ENCODE measurements around the gene STAT3. TPM values are rescaled to one million over a fixed set of nuclear protein-coding genes. Genes with fewer than 3 reads are reported as not detected.

Gene STAT3
- polyA plus RNA-seq, 2 of the 4 experiments (the other 2 are of a cell fraction): 72.8 to 97.8 TPM

DNA sequence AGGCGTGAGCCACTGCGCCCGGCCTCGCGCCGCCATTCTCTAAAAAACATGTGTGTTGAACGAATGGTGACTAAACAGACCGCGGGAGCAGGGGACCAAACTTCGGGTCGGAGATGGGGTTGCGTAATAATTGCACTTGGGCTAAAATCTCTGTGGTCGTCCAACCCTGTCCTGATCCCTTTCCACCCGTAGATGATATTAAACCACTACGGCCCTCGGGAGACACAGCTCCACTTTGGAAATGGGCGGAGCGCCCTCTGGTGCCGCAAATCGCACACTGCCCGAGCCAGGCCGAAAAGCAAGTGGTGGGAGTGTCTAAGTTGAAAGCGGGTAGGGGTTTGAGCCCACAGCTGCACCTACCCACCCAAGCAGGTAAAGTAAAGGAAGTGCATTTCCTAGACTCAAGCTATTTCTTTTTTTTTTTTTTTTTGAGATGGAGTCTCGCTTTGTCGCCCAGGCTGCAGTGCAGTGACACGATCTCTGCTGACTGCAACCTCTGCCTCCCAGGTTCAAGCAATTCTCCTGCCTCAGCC, 17.8 kb upstream of the STAT3 start (continued):
- TF ChIP-seq, protein P1, sequence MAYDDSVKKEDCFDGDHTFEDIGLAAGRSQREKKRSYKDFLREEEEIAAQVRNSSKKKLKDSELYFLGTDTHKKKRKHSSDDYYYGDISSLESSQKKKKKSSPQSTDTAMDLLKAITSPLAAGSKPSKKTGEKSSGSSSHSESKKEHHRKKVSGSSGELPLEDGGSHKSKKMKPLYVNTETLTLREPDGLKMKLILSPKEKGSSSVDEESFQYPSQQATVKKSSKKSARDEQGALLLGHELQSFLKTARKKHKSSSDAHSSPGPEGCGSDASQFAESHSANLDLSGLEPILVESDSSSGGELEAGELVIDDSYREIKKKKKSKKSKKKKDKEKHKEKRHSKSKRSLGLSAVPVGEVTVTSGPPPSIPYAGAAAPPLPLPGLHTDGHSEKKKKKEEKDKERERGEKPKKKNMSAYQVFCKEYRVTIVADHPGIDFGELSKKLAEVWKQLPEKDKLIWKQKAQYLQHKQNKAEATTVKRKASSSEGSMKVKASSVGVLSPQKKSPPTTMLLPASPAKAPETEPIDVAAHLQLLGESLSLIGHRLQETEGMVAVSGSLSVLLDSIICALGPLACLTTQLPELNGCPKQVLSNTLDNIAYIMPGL (CRISPR knock-in tag; IDR thresholded peaks at IDR 0.05; ENCODE audit: borderline replicate concordance): no peak; the same call in 1 of the 2 replicates
- TF ChIP-seq EP300 (IDR thresholded peaks at IDR 0.05): no peak
- no peak for TF ChIP-seq POLR2A (IDR thresholded peaks at IDR 0.05; ENCODE audit: low read length)
- no peak for TF ChIP-seq NR3C1 (IDR thresholded peaks at IDR 0.05)
- TF ChIP-seq, protein P2, sequence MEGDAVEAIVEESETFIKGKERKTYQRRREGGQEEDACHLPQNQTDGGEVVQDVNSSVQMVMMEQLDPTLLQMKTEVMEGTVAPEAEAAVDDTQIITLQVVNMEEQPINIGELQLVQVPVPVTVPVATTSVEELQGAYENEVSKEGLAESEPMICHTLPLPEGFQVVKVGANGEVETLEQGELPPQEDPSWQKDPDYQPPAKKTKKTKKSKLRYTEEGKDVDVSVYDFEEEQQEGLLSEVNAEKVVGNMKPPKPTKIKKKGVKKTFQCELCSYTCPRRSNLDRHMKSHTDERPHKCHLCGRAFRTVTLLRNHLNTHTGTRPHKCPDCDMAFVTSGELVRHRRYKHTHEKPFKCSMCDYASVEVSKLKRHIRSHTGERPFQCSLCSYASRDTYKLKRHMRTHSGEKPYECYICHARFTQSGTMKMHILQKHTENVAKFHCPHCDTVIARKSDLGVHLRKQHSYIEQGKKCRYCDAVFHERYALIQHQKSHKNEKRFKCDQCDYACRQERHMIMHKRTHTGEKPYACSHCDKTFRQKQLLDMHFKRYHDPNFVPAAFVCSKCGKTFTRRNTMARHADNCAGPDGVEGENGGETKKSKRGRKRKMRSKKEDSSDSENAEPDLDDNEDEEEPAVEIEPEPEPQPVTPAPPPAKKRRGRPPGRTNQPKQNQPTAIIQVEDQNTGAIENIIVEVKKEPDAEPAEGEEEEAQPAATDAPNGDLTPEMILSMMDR (IDR thresholded peaks at IDR 0.05): peak; percentile 97

DNA sequence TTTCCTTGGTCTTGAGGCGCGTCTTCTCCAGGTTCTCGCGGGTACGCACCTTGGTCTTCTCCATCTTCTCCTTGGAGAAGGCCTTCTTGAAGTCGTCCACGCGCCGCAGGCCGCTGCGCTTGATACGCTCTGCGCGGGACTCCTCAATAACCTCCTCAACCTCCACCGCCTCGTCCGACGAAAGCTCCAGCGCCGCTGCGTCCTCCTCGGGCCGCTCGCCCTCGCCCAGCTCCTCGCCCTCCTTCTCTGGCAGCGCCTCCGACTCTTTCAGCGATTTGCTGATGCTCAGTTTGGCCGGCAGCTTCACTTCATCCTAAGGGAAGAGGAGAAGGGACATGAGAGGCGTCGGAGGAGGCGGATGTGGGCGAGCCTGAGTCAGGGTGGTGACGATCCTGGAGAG, 16.8 kb upstream of the STAT3 start:
- no peak for TF ChIP-seq ZSCAN20 (CRISPR knock-in tag; IDR thresholded peaks at IDR 0.05)
- TF ChIP-seq, protein P3, sequence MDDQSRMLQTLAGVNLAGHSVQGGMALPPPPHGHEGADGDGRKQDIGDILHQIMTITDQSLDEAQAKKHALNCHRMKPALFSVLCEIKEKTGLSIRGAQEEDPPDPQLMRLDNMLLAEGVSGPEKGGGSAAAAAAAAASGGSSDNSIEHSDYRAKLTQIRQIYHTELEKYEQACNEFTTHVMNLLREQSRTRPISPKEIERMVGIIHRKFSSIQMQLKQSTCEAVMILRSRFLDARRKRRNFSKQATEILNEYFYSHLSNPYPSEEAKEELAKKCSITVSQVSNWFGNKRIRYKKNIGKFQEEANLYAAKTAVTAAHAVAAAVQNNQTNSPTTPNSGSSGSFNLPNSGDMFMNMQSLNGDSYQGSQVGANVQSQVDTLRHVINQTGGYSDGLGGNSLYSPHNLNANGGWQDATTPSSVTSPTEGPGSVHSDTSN (IDR thresholded peaks at IDR 0.05): no peak
- TF ChIP-seq ZNF302 (CRISPR knock-in tag; IDR thresholded peaks at IDR 0.05): no peak
- no peak for TF ChIP-seq HOXB5 (CRISPR knock-in tag; IDR thresholded peaks at IDR 0.05)
- TF ChIP-seq, protein P4, sequence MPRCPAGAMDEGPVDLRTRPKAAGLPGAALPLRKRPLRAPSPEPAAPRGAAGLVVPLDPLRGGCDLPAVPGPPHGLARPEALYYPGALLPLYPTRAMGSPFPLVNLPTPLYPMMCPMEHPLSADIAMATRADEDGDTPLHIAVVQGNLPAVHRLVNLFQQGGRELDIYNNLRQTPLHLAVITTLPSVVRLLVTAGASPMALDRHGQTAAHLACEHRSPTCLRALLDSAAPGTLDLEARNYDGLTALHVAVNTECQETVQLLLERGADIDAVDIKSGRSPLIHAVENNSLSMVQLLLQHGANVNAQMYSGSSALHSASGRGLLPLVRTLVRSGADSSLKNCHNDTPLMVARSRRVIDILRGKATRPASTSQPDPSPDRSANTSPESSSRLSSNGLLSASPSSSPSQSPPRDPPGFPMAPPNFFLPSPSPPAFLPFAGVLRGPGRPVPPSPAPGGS (IDR thresholded peaks at IDR 0.05): no peak
- no peak for TF ChIP-seq CHD4 (IDR thresholded peaks at IDR 0.05; ENCODE audit: borderline replicate concordance)
- no peak for TF ChIP-seq JUNB (IDR thresholded peaks at IDR 0.05)
- TF ChIP-seq RNF2 (IDR thresholded peaks at IDR 0.05; ENCODE audit: borderline replicate concordance, low read depth): no peak
- no peak for TF ChIP-seq ESRRA (IDR thresholded peaks at IDR 0.05; ENCODE audit: borderline replicate concordance, low read length)
- 94% methylated on average over 35 of the region's 35 CpGs for WGBS (ENCODE audit: missing lambda C conversion rate)

DNA sequence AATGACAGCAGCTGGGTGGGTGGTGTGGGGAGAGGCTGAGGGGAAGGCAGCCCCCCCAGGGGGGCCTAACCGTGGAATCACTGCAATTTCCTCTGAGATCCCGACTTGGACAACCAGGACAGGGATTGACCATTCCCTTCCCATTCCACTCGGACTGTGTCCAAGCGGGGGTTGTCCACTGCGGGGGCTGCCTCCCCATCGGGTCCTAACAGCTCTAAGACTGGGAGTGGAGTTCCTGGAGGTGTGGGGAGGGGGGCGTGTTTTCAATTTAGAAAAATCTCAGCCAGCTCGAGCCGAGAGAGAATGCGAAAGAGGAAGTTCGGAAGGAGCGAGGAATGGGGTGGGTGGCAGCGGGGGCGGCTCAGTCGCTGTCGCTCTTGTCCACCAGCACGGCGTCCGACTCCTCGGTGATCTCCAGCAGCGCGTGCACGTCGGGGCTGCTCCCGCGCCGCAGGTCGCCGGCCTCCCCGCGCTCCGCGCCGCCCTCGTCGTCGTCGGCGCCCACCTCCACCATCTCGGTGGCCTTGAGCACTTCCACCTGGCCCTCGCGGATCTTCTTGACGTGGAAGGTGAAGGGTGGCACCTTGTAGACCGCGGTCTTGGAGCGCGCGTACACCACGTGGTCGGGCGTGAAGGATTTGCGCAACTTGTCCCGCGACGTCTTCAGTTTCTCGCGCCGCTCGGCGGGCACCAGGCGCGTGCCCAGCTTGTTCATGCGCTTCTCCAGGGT, 16.2 kb upstream of the STAT3 start:
- no peaks in the 10 kb centered on the region for H3K9me3 ChIP-seq
- TF ChIP-seq POLR2AphosphoS2 (conservative IDR thresholded peaks at IDR 0.05; ENCODE audit: low read length) (no peak), FOSL2 (IDR thresholded peaks at IDR 0.05) (no peak), FOSL2 (CRISPR knock-in tag; IDR thresholded peaks at IDR 0.05) (no peak), GATA3 (IDR thresholded peaks at IDR 0.05; ENCODE audit: borderline replicate concordance) (no peak), RFX5 (IDR thresholded peaks at IDR 0.05) (no peak), KDM5A (IDR thresholded peaks at IDR 0.05) (no peak), JUNB (IDR thresholded peaks at IDR 0.05) (no peak)
- TF ChIP-seq, protein P5, sequence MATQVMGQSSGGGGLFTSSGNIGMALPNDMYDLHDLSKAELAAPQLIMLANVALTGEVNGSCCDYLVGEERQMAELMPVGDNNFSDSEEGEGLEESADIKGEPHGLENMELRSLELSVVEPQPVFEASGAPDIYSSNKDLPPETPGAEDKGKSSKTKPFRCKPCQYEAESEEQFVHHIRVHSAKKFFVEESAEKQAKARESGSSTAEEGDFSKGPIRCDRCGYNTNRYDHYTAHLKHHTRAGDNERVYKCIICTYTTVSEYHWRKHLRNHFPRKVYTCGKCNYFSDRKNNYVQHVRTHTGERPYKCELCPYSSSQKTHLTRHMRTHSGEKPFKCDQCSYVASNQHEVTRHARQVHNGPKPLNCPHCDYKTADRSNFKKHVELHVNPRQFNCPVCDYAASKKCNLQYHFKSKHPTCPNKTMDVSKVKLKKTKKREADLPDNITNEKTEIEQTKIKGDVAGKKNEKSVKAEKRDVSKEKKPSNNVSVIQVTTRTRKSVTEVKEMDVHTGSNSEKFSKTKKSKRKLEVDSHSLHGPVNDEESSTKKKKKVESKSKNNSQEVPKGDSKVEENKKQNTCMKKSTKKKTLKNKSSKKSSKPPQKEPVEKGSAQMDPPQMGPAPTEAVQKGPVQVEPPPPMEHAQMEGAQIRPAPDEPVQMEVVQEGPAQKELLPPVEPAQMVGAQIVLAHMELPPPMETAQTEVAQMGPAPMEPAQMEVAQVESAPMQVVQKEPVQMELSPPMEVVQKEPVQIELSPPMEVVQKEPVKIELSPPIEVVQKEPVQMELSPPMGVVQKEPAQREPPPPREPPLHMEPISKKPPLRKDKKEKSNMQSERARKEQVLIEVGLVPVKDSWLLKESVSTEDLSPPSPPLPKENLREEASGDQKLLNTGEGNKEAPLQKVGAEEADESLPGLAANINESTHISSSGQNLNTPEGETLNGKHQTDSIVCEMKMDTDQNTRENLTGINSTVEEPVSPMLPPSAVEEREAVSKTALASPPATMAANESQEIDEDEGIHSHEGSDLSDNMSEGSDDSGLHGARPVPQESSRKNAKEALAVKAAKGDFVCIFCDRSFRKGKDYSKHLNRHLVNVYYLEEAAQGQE (IDR thresholded peaks at IDR 0.05): no peak
- TF ChIP-seq, protein P6, sequence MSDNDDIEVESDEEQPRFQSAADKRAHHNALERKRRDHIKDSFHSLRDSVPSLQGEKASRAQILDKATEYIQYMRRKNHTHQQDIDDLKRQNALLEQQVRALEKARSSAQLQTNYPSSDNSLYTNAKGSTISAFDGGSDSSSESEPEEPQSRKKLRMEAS (IDR thresholded peaks at IDR 0.05): no peak

More for the DNA sequence above, 16.8 kb upstream of the STAT3 start:
- CTCF ChIA-PET: interaction anchor here (0.6 to 33.2 kb wide), 33 partner anchors 10 to 432 kb away, joined by 3 to 1360 read pairs (median 10); partner anchors contain the start of genes CAVIN1 and STAT3
- H3K27ac ChIP-seq: 0 out of 6 replicates have a peak overlapping the region, but pooled peaks of 1 of the 2 experiments have one; percentile 2
- FAIRE-seq (no peak), DNase-seq (ENCODE audit: low read depth in 1 of 2, low spot score in 1 of 2) (no peak), ATAC-seq (no peak)
- no peak overlapping the region for H3K4me2 ChIP-seq
- peaks cover 73% of the 10 kb centered on the region for H3K4me1 ChIP-seq
- H3K4me3 ChIP-seq: no peak overlapping the region
- no peaks in the 10 kb centered on the region for H3K9me3 ChIP-seq
- POLR2A ChIA-PET: interaction anchor here (1.9 kb wide), 1 partner anchor 18 kb away, joined by 6 read pairs; the partner anchor contains the start of gene CAVIN1

More for the DNA sequence above, 16.2 kb upstream of the STAT3 start:
- WGBS (ENCODE audit: missing lambda C conversion rate): 94% methylated on average over 63 of the region's 63 CpGs
- no peak for FAIRE-seq
- ChIA-PET POLR2A (interaction anchor here (1.9 kb wide), 1 partner anchor 19 kb away, joined by 6 read pairs; the partner anchor contains the start of gene CAVIN1), CTCF (interaction anchor here (0.6 to 33.2 kb wide), 23 partner anchors 10 to 220 kb away, joined by 3 to 1360 read pairs (median 19); partner anchors contain the start of genes CAVIN1 and STAT3)
- no peak for ATAC-seq
- Histone ChIP-seq H3K4me1 (peaks cover 72% of the 10 kb centered on the region), H3K27ac (peak overlapping the region in 1 of 2 experiments; percentile 47; a peak in 3 of 6 replicates), H3K4me2 (no peak overlapping the region), H3K4me3 (no peak overlapping the region)
- no peak for DNase-seq (ENCODE audit: low read depth in 1 of 2, low spot score in 1 of 2)
